HepG2 (cell line): ENCODE results near the gene TBX21. TPM values are rescaled to one million over a fixed set of nuclear protein-coding genes. Genes with fewer than 3 reads are reported as not detected.

Source experiments
- ATAC-seq: fragments of 200-7000 bp; cut with Tn5 transposase; 3 replicates; pipeline ENCODE4 v1.9.1; 2020; ENCODE audit warnings: mild to moderate bottlenecking, moderate library complexity
- BruUV-seq: library from RNA; stranded (reverse); fragments of 400-500 nt; replicated peaks from 2 replicates; lab custom pipeline; 2021; lab: Mats Ljungman, UMichigan
- CTCF ChIA-PET: fragments of 300-600 bp; formaldehyde crosslinking; extraction: SDS; loops from one replicate; lab custom pipeline; 2021; ENCODE audit warnings: low total read pairs, inconsistent platforms, low intra/inter-chr PET ratio; lab: Yijun Ruan, JAX
- POLR2A ChIA-PET: fragments of 350-600 bp; sonication (Branson Sonifier 250); formaldehyde crosslinking; loops from one replicate; lab custom pipeline; 2020; ENCODE audit warnings: antibody characterized with exemption, inconsistent platforms; lab: Yijun Ruan, JAX
- DNase-seq: peaks from one replicate; pipeline ENCODE4 v3.0.0-alpha.2; 2015; ENCODE audit warnings: low spot score
- FAIRE-seq: peaks from 3 replicates; lab custom pipeline; 2011; peaks lifted over from hg19 to GRCh38; lab: Jason Lieb, UNC
- H2AFZ ChIP-seq: one replicate; pipeline ENCODE4 v1.6.1; 2011; ENCODE audit warnings: low read length, inconsistent platforms
- H3K27ac ChIP-seq: fragments of 300-600 bp; 3 replicates; pipeline ENCODE4 v1.8.0; 2011; ENCODE audit warnings: mixed run types, mild to moderate bottlenecking, mixed read lengths, low read length, inconsistent platforms; ENCODE audit not compliant: insufficient read depth; ENCODE audit errors: extremely low read length
- H3K27me3 ChIP-seq, 2 experiments: fragments of 200-600 bp in 1 of 2; 2 replicates in 1 of 2; 3 replicates in 1 of 2; pipeline versions ENCODE4 v1.6.0 to v1.8.0; 2011; ENCODE audit warnings: low read length in 2 of 2, mild to moderate bottlenecking in 2 of 2, moderate library complexity in 2 of 2, inconsistent platforms in 1 of 2; ENCODE audit not compliant: insufficient read depth in 2 of 2, control insufficient read depth in 1 of 2
- H3K36me3 ChIP-seq, 2 experiments: fragments of 200-600 bp in 1 of 2; replicated peaks in 1 of 2; 2 replicates in 1 of 2; 3 replicates in 1 of 2; pipeline versions ENCODE4 v1.5.1 to v1.8.0; 2011; ENCODE audit warnings: low read length in 2 of 2, inconsistent platforms in 1 of 2; ENCODE audit not compliant: insufficient read depth in 2 of 2, control insufficient read depth in 1 of 2
- H3K4me1 ChIP-seq: 2 replicates; pipeline ENCODE4 v1.5.1; 2012; ENCODE audit warnings: low read length, inconsistent platforms; ENCODE audit not compliant: insufficient read depth
- H3K4me2 ChIP-seq: 2 replicates; pipeline ENCODE4 v1.6.0; 2011; ENCODE audit warnings: low read depth, low read length, inconsistent platforms
- H3K4me3 ChIP-seq, 3 experiments: fragments of 200-600 bp in 1 of 3; sonication (generic), shearing (Covaris generic) in 1 of 3; replicated peaks in 1 of 3; 2 replicates each; pipeline ENCODE4 v1.5.1; 2011 to 2016; ENCODE audit warnings: low read length in 3 of 3, inconsistent platforms in 2 of 3, low read depth in 2 of 3, mild to moderate bottlenecking in 2 of 3, control low read depth in 1 of 3, mixed read lengths in 1 of 3; ENCODE audit not compliant: insufficient read depth in 1 of 3
- H3K79me2 ChIP-seq: one replicate; pipeline ENCODE4 v1.6.1; 2011; ENCODE audit warnings: low read length, inconsistent platforms; ENCODE audit not compliant: insufficient read depth
- H3K9ac ChIP-seq: 2 replicates; pipeline ENCODE4 v1.6.0; 2011; ENCODE audit warnings: mild to moderate bottlenecking, low read depth, low read length, inconsistent platforms; ENCODE audit not compliant: insufficient read depth
- H3K9me3 ChIP-seq: 2 replicates; pipeline ENCODE4 v1.5.1; 2012; ENCODE audit warnings: mild to moderate bottlenecking, low read length
- H4K20me1 ChIP-seq: 2 replicates; pipeline ENCODE4 v1.6.0; 2011; ENCODE audit warnings: inconsistent platforms, mild to moderate bottlenecking, low read length, moderate library complexity; ENCODE audit not compliant: insufficient read depth
- AGO2 ChIP-seq: fragments of 200-400 bp; formaldehyde crosslinking; optimal IDR thresholded peaks from 2 replicates; pipeline ENCODE3; 2017; ENCODE audit warnings: mild to moderate bottlenecking, low read depth, low read length, moderate library complexity
- EP300 ChIP-seq, 3 experiments: sonication (generic) in 1 of 3; formaldehyde crosslinking in 1 of 3; IDR thresholded peaks; 2 replicates each; pipeline versions ENCODE4 v1.5.1 to v1.6.1; 2011 to 2020; ENCODE audit warnings: low read depth in 2 of 3, low read length in 2 of 3, borderline replicate concordance in 1 of 3, improper control_type of control experiment in 1 of 3, mild to moderate bottlenecking in 1 of 3, missing genetic modification reagents in 1 of 3, moderate library complexity in 1 of 3
- FOXA3 ChIP-seq: IDR thresholded peaks from 2 replicates; pipeline ENCODE4 v1.6.1; 2016; ENCODE audit warnings: missing genetic modification reagents, missing compliant biosample characterization
- GABPA ChIP-seq, 2 experiments: IDR thresholded peaks; 2 replicates each; pipeline ENCODE4 v1.6.1; 2011 to 2016; ENCODE audit warnings: low read depth in 2 of 2, low read length in 1 of 2, missing biosample characterization in 1 of 2, missing genetic modification characterization in 1 of 2
- GATA4 ChIP-seq: sonication (generic); IDR thresholded peaks from 2 replicates; pipeline ENCODE4 v1.6.1; 2016; ENCODE audit warnings: antibody characterized with exemption, low read depth, borderline replicate concordance
- HHEX ChIP-seq: IDR thresholded peaks from 2 replicates; pipeline ENCODE4 v1.6.1; 2016; ENCODE audit warnings: control low read depth
- KLF13 ChIP-seq: sonication (generic); formaldehyde crosslinking; IDR thresholded peaks from 2 replicates; pipeline ENCODE4 v1.4.0; 2020; ENCODE audit warnings: mild to moderate bottlenecking, missing genetic modification reagents
- MEIS1 ChIP-seq: sonication (generic); formaldehyde crosslinking; IDR thresholded peaks from 2 replicates; pipeline ENCODE4 v1.9.0; 2021; ENCODE audit warnings: mild to moderate bottlenecking, missing genetic modification reagents, moderate library complexity, borderline replicate concordance
- NFKBIZ ChIP-seq: IDR thresholded peaks from 2 replicates; pipeline ENCODE4 v1.6.1; 2018; ENCODE audit warnings: missing genetic modification reagents, missing compliant biosample characterization
- NFRKB ChIP-seq: fragments of 450-650 bp; IDR thresholded peaks from 2 replicates; pipeline ENCODE4 v1.6.1; 2017
- RFXAP ChIP-seq: sonication (generic); formaldehyde crosslinking; IDR thresholded peaks from 2 replicates; pipeline ENCODE4 v1.4.0; 2020; ENCODE audit warnings: missing genetic modification reagents, borderline replicate concordance
- RNF2 ChIP-seq: fragments of 450-650 bp; conservative IDR thresholded peaks from 2 replicates; pipeline ENCODE4 v1.6.1; 2016; ENCODE audit warnings: low read depth
- SRF ChIP-seq: IDR thresholded peaks from 2 replicates; pipeline ENCODE4 v1.6.1; 2011; ENCODE audit warnings: mild to moderate bottlenecking, low read depth, low read length, moderate library complexity
- ZNF740 ChIP-seq: sonication (generic); formaldehyde crosslinking; IDR thresholded peaks from 2 replicates; pipeline ENCODE4 v1.4.0; 2020; ENCODE audit warnings: missing genetic modification reagents
- ZNF770 ChIP-seq: sonication (generic); formaldehyde crosslinking; IDR thresholded peaks from 2 replicates; pipeline ENCODE4 v1.5.0; 2020; ENCODE audit warnings: mild to moderate bottlenecking, missing genetic modification reagents
- WGBS: methylation state at CpG from one replicate; pipeline ENCODE4 v1.1.6; 2017; ENCODE audit warnings: low lambda C conversion rate; 5-methylcytosine and 5-hydroxymethylcytosine counted together
- in situ Hi-C: cut with HindIII; loops from 2 replicates; pipeline ENCODE4 v1.10.0; 2017; ENCODE audit warnings: low pct_unique_long_range_greater_than_20kb; ENCODE audit not compliant: extremely low pct_ligation_motif_present
- intact Hi-C: fragments of 100-400 bp; cut with micrococcal nuclease; formaldehyde crosslinking; loops from one replicate; pipeline ENCODE4 v1.10.0; 2022; ENCODE audit not compliant: unreplicated experiment
- polyA plus RNA-seq, 8 experiments: library from polyadenylated mRNA; depleted of rRNA in 3 of 8; stranded (reverse) in 7 of 8; unstranded in 1 of 8; fragments of >200 nt; fragmentation: Illumina TruSeq in 4 of 8; extraction: Trizol in 4 of 8; gene quantifications; 2 replicates each; pipeline versions ENCODE4 v1.2.1 to v1.2.3, GENCODE V29; 2011 to 2016; ENCODE audit warnings: low read depth in 4 of 8, missing spikeins in 1 of 8, mixed read lengths in 1 of 8; ENCODE audit not compliant: insufficient read depth in 1 of 8
- total RNA-seq, 5 experiments: library from RNA; depleted of rRNA; stranded (reverse); fragments of >200 nt; fragmentation: Illumina TruSeq; extraction: Trizol; gene quantifications; 2 replicates each; pipeline ENCODE4 v1.2.3, GENCODE V29; 2016; ENCODE audit warnings: low read depth in 1 of 5
- TF ChIP-seq, protein P1 (sequence below): sonication (generic); formaldehyde crosslinking; IDR thresholded peaks from 2 replicates; pipeline ENCODE4 v1.4.0; 2020; ENCODE audit warnings: mild to moderate bottlenecking, low read depth, missing genetic modification reagents
- TF ChIP-seq, protein P2 (sequence below): sonication (generic); formaldehyde crosslinking; IDR thresholded peaks from 2 replicates; pipeline ENCODE4 v1.8.0; 2022; ENCODE audit warnings: missing genetic modification reagents, mild to moderate bottlenecking, borderline replicate concordance
- TF ChIP-seq, protein P3 (sequence below): sonication (generic); formaldehyde crosslinking; IDR thresholded peaks from 2 replicates; pipeline ENCODE4 v1.5.1; 2020; ENCODE audit warnings: missing genetic modification reagents, mild to moderate bottlenecking, borderline replicate concordance

Gene TBX21
- total and polyA plus RNA-seq, 2 of the 13 experiments (the other 11 are each of a cell fraction or from before 2014, with no cell fraction given) = not detected

DNA sequence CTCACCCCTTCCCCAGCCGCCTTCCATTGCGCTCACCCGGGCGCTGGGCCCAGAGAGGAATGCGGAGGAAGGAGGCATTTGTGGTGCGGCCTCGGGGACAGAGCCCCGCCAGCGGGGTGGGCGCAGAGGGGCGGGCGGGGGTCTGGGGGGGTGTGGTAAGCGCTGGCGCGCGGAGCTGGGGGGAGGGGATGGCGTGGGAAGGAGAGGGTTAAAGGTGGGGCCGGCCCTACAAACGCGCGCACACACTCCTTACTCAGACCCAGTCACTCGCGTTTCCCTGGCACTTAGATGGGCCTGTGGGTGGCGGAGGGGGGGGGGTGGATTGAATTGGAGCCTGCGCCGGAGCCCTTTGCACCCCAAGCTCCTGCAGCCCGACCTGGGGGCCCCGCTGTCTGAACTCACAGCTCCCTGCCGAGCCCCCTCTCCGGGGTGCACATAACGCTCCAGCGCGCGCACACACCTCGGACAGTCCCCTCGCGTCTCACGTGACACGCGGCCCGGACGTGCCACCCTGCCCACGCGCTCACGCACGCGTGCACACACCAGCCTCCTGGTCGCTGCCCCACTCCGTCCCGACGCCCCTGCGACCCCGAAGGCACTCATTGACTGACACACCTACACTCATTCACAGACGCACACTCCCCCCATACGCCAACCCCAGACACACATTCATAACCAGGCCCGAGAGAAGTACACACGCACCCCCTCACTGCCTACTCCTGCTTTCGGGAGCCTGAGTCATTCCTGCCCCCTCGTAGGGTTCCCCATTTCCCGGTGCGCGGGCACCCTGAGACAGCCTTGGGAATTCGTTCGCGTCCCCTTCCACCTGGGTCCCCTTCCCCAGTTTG, 38.2 kb upstream of the TBX21 start:
- H3K36me3 ChIP-seq = no peaks in the 10 kb centered on the region; a peak in 1 of 5 replicates
- H3K9me3 ChIP-seq = no peaks in the 10 kb centered on the region
- WGBS = 51% methylated on average over 62 of the region's 65 CpGs
- in situ Hi-C loops = no loop called here
- H3K4me3 ChIP-seq = peak overlapping the region; percentile 70 to 83 (median 80)
- peak overlapping the region; percentile 75; the same call in 1 of the 2 replicates for H3K9ac ChIP-seq
- no peaks in the 10 kb centered on the region for H3K27me3 ChIP-seq
- FAIRE-seq = no peak
- ATAC-seq = peak; percentile 50
- H3K27ac ChIP-seq = no peak overlapping the region
- no peak for DNase-seq
- BruUV-seq = TSS peak; percentile 48
- CTCF ChIA-PET = no interaction called here
- POLR2A ChIA-PET = interaction anchor here (1.1 to 3.0 kb wide), 3 partner anchors 45 to 201 kb away, joined by 4 to 22 read pairs (median 4); partner anchors contain the start of genes KPNB1, LRRC46 and MRPL10
- intact Hi-C loops = no loop called here
- peaks cover 42% of the 10 kb centered on the region for H3K4me1 ChIP-seq
- H3K4me2 ChIP-seq = peak overlapping the region; percentile 64
- H2AFZ ChIP-seq = no peak overlapping the region
- no peaks in the 10 kb centered on the region for H3K79me2 ChIP-seq
- H4K20me1 ChIP-seq = no peaks in the 10 kb centered on the region
- no peak for TF ChIP-seq HHEX
- TF ChIP-seq NFKBIZ (CRISPR knock-in tag) = no peak
- TF ChIP-seq, protein P1, sequence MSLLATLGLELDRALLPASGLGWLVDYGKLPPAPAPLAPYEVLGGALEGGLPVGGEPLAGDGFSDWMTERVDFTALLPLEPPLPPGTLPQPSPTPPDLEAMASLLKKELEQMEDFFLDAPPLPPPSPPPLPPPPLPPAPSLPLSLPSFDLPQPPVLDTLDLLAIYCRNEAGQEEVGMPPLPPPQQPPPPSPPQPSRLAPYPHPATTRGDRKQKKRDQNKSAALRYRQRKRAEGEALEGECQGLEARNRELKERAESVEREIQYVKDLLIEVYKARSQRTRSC (CRISPR knock-in tag) = no peak
- TF ChIP-seq FOXA3 (CRISPR knock-in tag) = no peak
- peak; percentile 10; the same call in 1 of the 2 replicates for TF ChIP-seq ZNF740 (CRISPR knock-in tag)
- TF ChIP-seq KLF13 (CRISPR knock-in tag) = no peak
- TF ChIP-seq, protein P2, sequence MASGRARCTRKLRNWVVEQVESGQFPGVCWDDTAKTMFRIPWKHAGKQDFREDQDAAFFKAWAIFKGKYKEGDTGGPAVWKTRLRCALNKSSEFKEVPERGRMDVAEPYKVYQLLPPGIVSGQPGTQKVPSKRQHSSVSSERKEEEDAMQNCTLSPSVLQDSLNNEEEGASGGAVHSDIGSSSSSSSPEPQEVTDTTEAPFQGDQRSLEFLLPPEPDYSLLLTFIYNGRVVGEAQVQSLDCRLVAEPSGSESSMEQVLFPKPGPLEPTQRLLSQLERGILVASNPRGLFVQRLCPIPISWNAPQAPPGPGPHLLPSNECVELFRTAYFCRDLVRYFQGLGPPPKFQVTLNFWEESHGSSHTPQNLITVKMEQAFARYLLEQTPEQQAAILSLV (CRISPR knock-in tag) = 0 out of 2 replicates have a peak, but pooled peaks have one; percentile 38
- TF ChIP-seq AGO2 = peak; percentile 35
- TF ChIP-seq NFRKB = no peak
- no peak for TF ChIP-seq RNF2
- no peak for TF ChIP-seq ZNF770 (CRISPR knock-in tag)
- no peak for TF ChIP-seq SRF
- no peak for TF ChIP-seq GATA4
- TF ChIP-seq, protein P3, sequence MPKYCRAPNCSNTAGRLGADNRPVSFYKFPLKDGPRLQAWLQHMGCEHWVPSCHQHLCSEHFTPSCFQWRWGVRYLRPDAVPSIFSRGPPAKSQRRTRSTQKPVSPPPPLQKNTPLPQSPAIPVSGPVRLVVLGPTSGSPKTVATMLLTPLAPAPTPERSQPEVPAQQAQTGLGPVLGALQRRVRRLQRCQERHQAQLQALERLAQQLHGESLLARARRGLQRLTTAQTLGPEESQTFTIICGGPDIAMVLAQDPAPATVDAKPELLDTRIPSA (CRISPR knock-in tag) = no peak; the same call in 1 of the 2 replicates
- no peak for TF ChIP-seq RFXAP (CRISPR knock-in tag)
- no peak for TF ChIP-seq EP300 (IDR thresholded peaks at IDR 0.05; ENCODE audit: low read depth in 2 of 2, low read length in 2 of 2)
- 0 out of 2 replicates have a peak, but pooled peaks have one; percentile 12 for TF ChIP-seq EP300 (CRISPR knock-in tag; IDR thresholded peaks at IDR 0.05; ENCODE audit: borderline replicate concordance)
- 0 out of 2 replicates have a peak, but pooled peaks have one; percentile 17 for TF ChIP-seq GABPA (IDR thresholded peaks at IDR 0.05; ENCODE audit: low read depth, low read length)
- TF ChIP-seq GABPA (CRISPR knock-in tag; IDR thresholded peaks at IDR 0.05; ENCODE audit: low read depth) = no peak
- no peak for TF ChIP-seq MEIS1 (CRISPR knock-in tag)
